Measurements from ENCODE around the gene NAA16. TPM values are rescaled to one million over a fixed set of nuclear protein-coding genes. Genes with fewer than 3 reads are reported as not detected.
"Not testable (repeated sequence)": the region's sequence is repeated elsewhere in the genome, so short reads cannot be mapped to it uniquely, and the experiment has no call there.

The NAA16 gene
- total RNA-seq, 4 donors from 2014 or later, result 15.9 to 25.8 (median 18.7) TPM

- TF ChIP-seq POLR2A (IDR thresholded peaks at IDR 0.05), result no peak
- TF ChIP-seq CTCF (IDR thresholded peaks at IDR 0.05), result peak in 1 of 3 donors; percentile 61
- 51 to 61% methylated on average over 14 of the region's 14 CpGs for WGBS, 2 donors
- DNase-seq (ENCODE audit: low spot score in 2 of 2), result peak in 1 of 2 donors; percentile 31
- intact Hi-C loops (cut with DNase I; ENCODE audit: low total_unique reads), result loop anchor here (10.0 kb wide), 1 partner anchor 762 kb away; no protein-coding TSS in a partner anchor
- H3K4me3 ChIP-seq (ENCODE audit: low read depth, poor library complexity, severe bottlenecking), result no peak overlapping the region
These were observed 42.1 kb downstream of the NAA16 start for GRCh38 chr13:41352935-41353840.

- TF ChIP-seq CTCF (IDR thresholded peaks at IDR 0.05) (no peak), POLR2A (IDR thresholded peaks at IDR 0.05) (no peak)
- DNase-seq (ENCODE audit: low spot score in 2 of 2), result no peak
- H3K4me3 ChIP-seq (ENCODE audit: low read depth, poor library complexity, severe bottlenecking), result no peak overlapping the region
- intact Hi-C loops (cut with DNase I; ENCODE audit: low total_unique reads), result loop anchor here (10.0 kb wide), 1 partner anchor 760 kb away; no protein-coding TSS in a partner anchor
- WGBS, 2 donors, result 60 to 73% methylated on average over 5 of the region's 5 CpGs
These were observed 43.3 kb downstream of the NAA16 start for GRCh38 chr13:41354416-41354815.

GRCh38 chr13:41356385-41356648, 45.2 kb downstream of the NAA16 start:
- intact Hi-C loops (cut with DNase I; ENCODE audit: low total_unique reads), result loop anchor here (10.0 kb wide), 1 partner anchor 758 kb away; no protein-coding TSS in a partner anchor
- WGBS, 2 donors, result 49 to 73% methylated on average over 5 of the region's 5 CpGs
- not testable (repeated sequence) for DNase-seq (ENCODE audit: low spot score in 2 of 2); H3K4me3 ChIP-seq (ENCODE audit: low read depth, poor library complexity, severe bottlenecking)

GRCh38 chr13:41356786-41357185, 45.7 kb downstream of the NAA16 start:
- 56 to 57% methylated on average over 6 of the region's 6 CpGs for WGBS, 2 donors
- no peak for DNase-seq (ENCODE audit: low spot score in 2 of 2)
- H3K4me3 ChIP-seq (ENCODE audit: low read depth, poor library complexity, severe bottlenecking), result no peak overlapping the region
- intact Hi-C loops (cut with DNase I; ENCODE audit: low total_unique reads), result loop anchor here (10.0 kb wide), 1 partner anchor 758 kb away; no protein-coding TSS in a partner anchor
- no peak for TF ChIP-seq POLR2A (IDR thresholded peaks at IDR 0.05)
- no peak for TF ChIP-seq CTCF (IDR thresholded peaks at IDR 0.05)

- no peak for DNase-seq (ENCODE audit: low spot score in 2 of 2)
- TF ChIP-seq CTCF (IDR thresholded peaks at IDR 0.05) (no peak), POLR2A (IDR thresholded peaks at IDR 0.05) (no peak)
- 58 to 61% methylated on average over 5 of the region's 5 CpGs for WGBS, 2 donors
- H3K4me3 ChIP-seq (ENCODE audit: low read depth, poor library complexity, severe bottlenecking), result no peak overlapping the region
- intact Hi-C loops (cut with DNase I; ENCODE audit: low total_unique reads), result no loop called here
These were observed 50.4 kb downstream of the NAA16 start for GRCh38 chr13:41361491-41361890.

GRCh38 chr13:41364043-41364442, 53.0 kb downstream of the NAA16 start:
- intact Hi-C loops (cut with DNase I; ENCODE audit: low total_unique reads), result no loop called here
- no peak for TF ChIP-seq CTCF (IDR thresholded peaks at IDR 0.05)
- TF ChIP-seq POLR2A (IDR thresholded peaks at IDR 0.05), result no peak
- 97% methylated on average over 2 of the region's 2 CpGs for WGBS, 2 donors
- no peak for DNase-seq (ENCODE audit: low spot score in 2 of 2)
- no peak overlapping the region for H3K4me3 ChIP-seq (ENCODE audit: low read depth, poor library complexity, severe bottlenecking)
